K562 (cell line): ENCODE results near the gene WDR45B. TPM values are rescaled to one million over a fixed set of nuclear protein-coding genes. Genes with fewer than 3 reads are reported as not detected.

Experiments
- ESRRB ChIP-seq: fragments of 250-450 bp; sonication (Bioruptor Pico); IDR thresholded peaks from 2 replicates; pipeline ENCODE4 v1.5.0; 2020; ENCODE audit warnings: mild to moderate bottlenecking, moderate library complexity, borderline replicate concordance
- EWSR1 ChIP-seq: fragments of 450-650 bp; IDR thresholded peaks from 2 replicates; pipeline ENCODE4 v1.6.1; 2018; ENCODE audit warnings: borderline replicate concordance, mild to moderate bottlenecking, low read depth, moderate library complexity; ENCODE audit not compliant: partially characterized antibody
- MED1 ChIP-seq: sonication (generic); formaldehyde crosslinking; IDR thresholded peaks from 2 replicates; pipeline ENCODE4 v1.8.1; 2023; ENCODE audit warnings: missing genetic modification reagents, borderline replicate concordance
- TEAD1 ChIP-seq, 2 experiments: fragments of 450-650 bp in 1 of 2; sonication (generic) in 1 of 2; formaldehyde crosslinking; IDR thresholded peaks; 2 replicates each; pipeline versions ENCODE4 v1.4.0 to v1.8.0; 2020 to 2022; ENCODE audit warnings: mild to moderate bottlenecking in 2 of 2, missing genetic modification reagents in 1 of 2
- ZEB2 ChIP-seq: fragments of 450-650 bp; IDR thresholded peaks from 2 replicates; pipeline ENCODE4 v1.6.1; 2016
- ZKSCAN8 ChIP-seq: fragments of 200-800 bp; sonication (Bioruptor generic); IDR thresholded peaks from 2 replicates; pipeline ENCODE4 v1.6.1; 2016; ENCODE audit warnings: missing genetic modification characterization, missing compliant biosample characterization
- polyA plus RNA-seq, 8 experiments: library from polyadenylated mRNA; depleted of rRNA in 4 of 8; stranded (reverse) in 5 of 8; unstranded in 3 of 8; fragments of >200 nt; fragmentation: Nextera tagmentation in 2 of 8; fragmentation: Illumina TruSeq in 1 of 8; extraction: Ambion mirVana in 2 of 8; extraction: Trizol in 1 of 8; gene quantifications; 2 replicates each; pipeline versions ENCODE4 v1.2.1 to v1.2.3, GENCODE V29; 2011 to 2014; ENCODE audit warnings: inconsistent platforms in 1 of 8, missing spikeins in 1 of 8
- total RNA-seq, 7 experiments: library from RNA; depleted of rRNA in 6 of 7; stranded (reverse); fragments of >200 nt in 6 of 7; fragmentation: Illumina TruSeq in 2 of 7; extraction: Trizol in 2 of 7; gene quantifications; 2 replicates each; pipeline versions ENCODE4 v1.2.1 to v1.2.3, GENCODE V29; 2011 to 2021; ENCODE audit warnings: low replicate concordance in 1 of 7
- TF ChIP-seq, protein P1 (sequence below): sonication (generic); formaldehyde crosslinking; IDR thresholded peaks from 2 replicates; pipeline ENCODE4 v1.8.1; 2023; ENCODE audit warnings: mild to moderate bottlenecking, missing genetic modification reagents
- TF ChIP-seq, protein P2 (sequence below), 3 experiments: IDR thresholded peaks in 2 of 3; conservative IDR thresholded peaks in 1 of 3; 2 replicates each; pipeline ENCODE4 v1.5.1; 2011 to 2012; ENCODE audit warnings: low read length in 3 of 3, mild to moderate bottlenecking in 3 of 3, control low read depth in 2 of 3, improper control_type of control experiment in 1 of 3, inconsistent platforms in 1 of 3, low read depth in 1 of 3, mixed read lengths in 1 of 3, moderate library complexity in 1 of 3; ENCODE audit not compliant: insufficient read depth in 2 of 3
- TF ChIP-seq, protein P3 (sequence below): fragments of 450-650 bp; formaldehyde crosslinking; IDR thresholded peaks from 2 replicates; pipeline ENCODE4 v1.4.0; 2022; ENCODE audit warnings: missing genetic modification characterization

WDR45B gene
- total and polyA plus RNA-seq, 9 of the 15 experiments (the other 6 are each of a cell fraction or from before 2014, with no cell fraction given) = 0.72 to 74.4 (median 35.9) TPM

DNA sequence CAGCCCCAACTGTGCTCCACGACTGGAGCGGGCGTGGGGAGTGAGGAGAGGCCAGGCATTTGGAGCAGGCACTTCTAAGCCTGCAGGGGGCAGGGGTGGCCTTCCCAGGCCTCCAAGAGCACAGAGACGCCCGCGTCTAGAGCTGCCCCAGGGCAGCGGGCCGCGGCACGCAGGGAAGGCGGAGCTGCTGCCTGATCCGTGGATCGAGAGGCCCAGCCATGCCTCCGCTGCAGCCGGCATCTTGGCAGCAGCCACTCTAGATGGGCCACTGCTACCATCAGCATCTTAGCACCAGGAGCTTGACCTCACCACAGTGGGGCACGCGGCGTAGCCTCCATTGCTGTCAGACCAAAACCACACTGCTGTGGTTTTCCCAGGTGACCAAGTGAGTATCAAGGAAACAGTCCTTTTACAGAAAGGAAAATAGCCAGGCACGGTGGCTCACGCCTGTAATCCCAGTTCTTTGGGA lies 20.4 kb upstream of the WDR45B start (continued):
- no peak for TF ChIP-seq EWSR1
- TF ChIP-seq, protein P1, sequence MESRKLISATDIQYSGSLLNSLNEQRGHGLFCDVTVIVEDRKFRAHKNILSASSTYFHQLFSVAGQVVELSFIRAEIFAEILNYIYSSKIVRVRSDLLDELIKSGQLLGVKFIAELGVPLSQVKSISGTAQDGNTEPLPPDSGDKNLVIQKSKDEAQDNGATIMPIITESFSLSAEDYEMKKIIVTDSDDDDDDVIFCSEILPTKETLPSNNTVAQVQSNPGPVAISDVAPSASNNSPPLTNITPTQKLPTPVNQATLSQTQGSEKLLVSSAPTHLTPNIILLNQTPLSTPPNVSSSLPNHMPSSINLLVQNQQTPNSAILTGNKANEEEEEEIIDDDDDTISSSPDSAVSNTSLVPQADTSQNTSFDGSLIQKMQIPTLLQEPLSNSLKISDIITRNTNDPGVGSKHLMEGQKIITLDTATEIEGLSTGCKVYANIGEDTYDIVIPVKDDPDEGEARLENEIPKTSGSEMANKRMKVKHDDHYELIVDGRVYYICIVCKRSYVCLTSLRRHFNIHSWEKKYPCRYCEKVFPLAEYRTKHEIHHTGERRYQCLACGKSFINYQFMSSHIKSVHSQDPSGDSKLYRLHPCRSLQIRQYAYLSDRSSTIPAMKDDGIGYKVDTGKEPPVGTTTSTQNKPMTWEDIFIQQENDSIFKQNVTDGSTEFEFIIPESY (CRISPR knock-in tag) = peak; percentile 83
- no peak for TF ChIP-seq ZKSCAN8
- TF ChIP-seq, protein P2, sequence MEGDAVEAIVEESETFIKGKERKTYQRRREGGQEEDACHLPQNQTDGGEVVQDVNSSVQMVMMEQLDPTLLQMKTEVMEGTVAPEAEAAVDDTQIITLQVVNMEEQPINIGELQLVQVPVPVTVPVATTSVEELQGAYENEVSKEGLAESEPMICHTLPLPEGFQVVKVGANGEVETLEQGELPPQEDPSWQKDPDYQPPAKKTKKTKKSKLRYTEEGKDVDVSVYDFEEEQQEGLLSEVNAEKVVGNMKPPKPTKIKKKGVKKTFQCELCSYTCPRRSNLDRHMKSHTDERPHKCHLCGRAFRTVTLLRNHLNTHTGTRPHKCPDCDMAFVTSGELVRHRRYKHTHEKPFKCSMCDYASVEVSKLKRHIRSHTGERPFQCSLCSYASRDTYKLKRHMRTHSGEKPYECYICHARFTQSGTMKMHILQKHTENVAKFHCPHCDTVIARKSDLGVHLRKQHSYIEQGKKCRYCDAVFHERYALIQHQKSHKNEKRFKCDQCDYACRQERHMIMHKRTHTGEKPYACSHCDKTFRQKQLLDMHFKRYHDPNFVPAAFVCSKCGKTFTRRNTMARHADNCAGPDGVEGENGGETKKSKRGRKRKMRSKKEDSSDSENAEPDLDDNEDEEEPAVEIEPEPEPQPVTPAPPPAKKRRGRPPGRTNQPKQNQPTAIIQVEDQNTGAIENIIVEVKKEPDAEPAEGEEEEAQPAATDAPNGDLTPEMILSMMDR (IDR thresholded peaks at IDR 0.05 in 2 of 3, conservative IDR thresholded peaks at IDR 0.05 in 1 of 3; ENCODE audit: insufficient read depth in 2 of 3, low read depth in 1 of 3, low read length in 3 of 3) = peak; percentile 70 to 82 (median 75)
- no peak for TF ChIP-seq ESRRB (CRISPR knock-in tag)
- TF ChIP-seq TEAD1 (CRISPR knock-in tag; IDR thresholded peaks at IDR 0.05) = no peak
- TF ChIP-seq MED1 (CRISPR knock-in tag) = no peak
- TF ChIP-seq, protein P3, sequence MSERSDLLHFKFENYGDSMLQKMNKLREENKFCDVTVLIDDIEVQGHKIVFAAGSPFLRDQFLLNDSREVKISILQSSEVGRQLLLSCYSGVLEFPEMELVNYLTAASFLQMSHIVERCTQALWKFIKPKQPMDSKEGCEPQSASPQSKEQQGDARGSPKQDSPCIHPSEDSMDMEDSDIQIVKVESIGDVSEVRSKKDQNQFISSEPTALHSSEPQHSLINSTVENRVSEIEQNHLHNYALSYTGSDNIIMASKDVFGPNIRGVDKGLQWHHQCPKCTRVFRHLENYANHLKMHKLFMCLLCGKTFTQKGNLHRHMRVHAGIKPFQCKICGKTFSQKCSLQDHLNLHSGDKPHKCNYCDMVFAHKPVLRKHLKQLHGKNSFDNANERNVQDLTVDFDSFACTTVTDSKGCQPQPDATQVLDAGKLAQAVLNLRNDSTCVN (CRISPR knock-in tag) = no peak
- TF ChIP-seq ZEB2 = no peak
